Smooth muscle cell (in vitro differentiated cells): Measurements from ENCODE around the gene APOBEC4. TPM values are rescaled to one million over a fixed set of nuclear protein-coding genes. Genes with fewer than 3 reads are reported as not detected.

Experiments
- DNase-seq: peaks from one replicate; lab custom pipeline; 2025; ENCODE audit not compliant: unreplicated experiment; lab: John Stamatoyannopoulos, UW
- H2AFZ ChIP-seq: fragments of 200-600 bp; sonication (generic); 2 replicates; pipeline ENCODE4 v1.6.0; 2016; ENCODE audit warnings: antibody characterized with exemption, low read depth, mild to moderate bottlenecking
- H3F3A ChIP-seq: fragments of 200-600 bp; sonication (generic); 2 replicates; pipeline ENCODE4 v1.6.0; 2017; ENCODE audit warnings: antibody characterized with exemption, low read depth
- H3K27ac ChIP-seq: fragments of 200-600 bp; sonication (generic); 2 replicates; pipeline ENCODE4 v1.5.1; 2016; ENCODE audit warnings: low read depth, mild to moderate bottlenecking
- H3K27me3 ChIP-seq: fragments of 200-600 bp; sonication (generic); 2 replicates; pipeline ENCODE4 v1.6.1; 2016; ENCODE audit warnings: low read depth, mild to moderate bottlenecking
- H3K36me3 ChIP-seq: fragments of 200-600 bp; sonication (generic); 2 replicates; pipeline ENCODE4 v1.5.1; 2016; ENCODE audit warnings: low read depth
- H3K4me1 ChIP-seq: fragments of 200-600 bp; sonication (generic); 2 replicates; pipeline ENCODE4 v1.5.1; 2016; ENCODE audit warnings: low read depth
- H3K4me2 ChIP-seq: fragments of 200-600 bp; sonication (generic); 2 replicates; pipeline ENCODE4 v1.6.0; 2016; ENCODE audit warnings: mild to moderate bottlenecking
- H3K4me3 ChIP-seq: fragments of 200-600 bp; sonication (generic); 2 replicates; pipeline ENCODE4 v1.5.1; 2016; ENCODE audit warnings: mild to moderate bottlenecking
- H3K79me2 ChIP-seq: fragments of 200-600 bp; sonication (generic); 2 replicates; pipeline ENCODE4 v1.6.0; 2016; ENCODE audit warnings: low read depth, mild to moderate bottlenecking
- H3K9ac ChIP-seq: fragments of 200-600 bp; sonication (generic); 2 replicates; pipeline ENCODE4 v1.6.0; 2016; ENCODE audit warnings: low read depth
- H3K9me3 ChIP-seq: fragments of 200-600 bp; sonication (generic); replicated peaks from 2 replicates; pipeline ENCODE4 v1.5.1; 2016; ENCODE audit warnings: low read depth
- H4K20me1 ChIP-seq: fragments of 200-600 bp; sonication (generic); 2 replicates; pipeline ENCODE4 v1.6.0; 2016; ENCODE audit warnings: low read depth
- WGBS: methylation state at CpG from one replicate; pipeline ENCODE4 v1.1.7; 2016; ENCODE audit warnings: low lambda C conversion rate; 5-methylcytosine and 5-hydroxymethylcytosine counted together
- polyA plus RNA-seq: library from polyadenylated mRNA; unstranded; fragments of >200 nt; fragmentation: Nextera tagmentation; extraction: Ambion mirVana; gene quantifications from 2 replicates; pipeline ENCODE4 v1.2.1, GENCODE V29; 2016
- total RNA-seq: library from RNA; depleted of rRNA; stranded (reverse); fragments of >200 nt; gene quantifications from 2 replicates; pipeline ENCODE4 v1.2.3, GENCODE V29; 2014
- TF ChIP-seq, protein P1 (sequence below): fragments of 200-600 bp; sonication (generic); IDR thresholded peaks from 2 replicates; pipeline ENCODE4 v1.5.1; 2017; ENCODE audit warnings: borderline replicate concordance, mild to moderate bottlenecking, antibody characterized with exemption; ENCODE audit not compliant: insufficient read depth, poor library complexity, severe bottlenecking

Gene APOBEC4
- total and polyA plus RNA-seq, 2 experiments from 2014 or later: not detected

DNA sequence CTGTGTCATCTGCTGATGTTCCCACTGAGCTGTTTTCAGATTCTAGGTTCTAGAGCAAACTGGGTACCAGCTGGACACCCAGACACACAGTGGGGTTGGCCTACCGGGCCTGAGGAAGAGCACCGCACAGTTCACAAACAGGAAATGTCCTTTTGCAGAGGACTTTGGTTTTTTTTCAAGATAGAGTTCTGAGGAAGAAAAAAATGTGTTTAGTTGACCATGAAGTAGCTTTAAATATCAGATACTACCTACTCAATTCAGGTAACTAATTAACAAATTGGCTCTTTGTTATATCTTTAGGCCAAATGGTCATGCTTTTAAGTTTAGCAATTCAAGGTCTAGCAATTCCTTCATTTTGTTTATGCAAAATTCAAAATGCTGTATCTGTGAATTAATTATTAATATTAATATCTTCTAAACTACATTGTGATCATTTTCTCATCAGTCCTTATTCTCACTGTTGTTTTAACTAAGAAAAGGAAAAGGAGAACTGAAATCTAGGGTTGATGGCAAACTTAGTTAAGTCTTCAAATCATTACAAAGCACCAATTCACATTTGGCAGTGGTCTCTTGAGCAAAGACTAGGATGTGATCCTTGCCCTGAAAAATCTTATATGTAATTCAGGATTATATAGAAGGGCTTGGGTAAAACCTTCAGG is 45.7 kb downstream of the APOBEC4 start:
- DNase-seq: no peak
- Histone ChIP-seq H3K27me3 (no peaks in the 10 kb centered on the region), H2AFZ (no peak overlapping the region), H3F3A (no peaks in the 10 kb centered on the region), H3K36me3 (no peaks in the 10 kb centered on the region), H3K4me1 (no peaks in the 10 kb centered on the region), H3K79me2 (no peaks in the 10 kb centered on the region), H3K27ac (peak overlapping the region; percentile 27), H3K9me3 (no peaks in the 10 kb centered on the region), H3K4me3 (no peak overlapping the region), H3K9ac (peak overlapping the region; percentile 50), H3K4me2 (no peak overlapping the region), H4K20me1 (no peaks in the 10 kb centered on the region)
- WGBS: 97% methylated on average over 2 of the region's 2 CpGs
- TF ChIP-seq, protein P1, sequence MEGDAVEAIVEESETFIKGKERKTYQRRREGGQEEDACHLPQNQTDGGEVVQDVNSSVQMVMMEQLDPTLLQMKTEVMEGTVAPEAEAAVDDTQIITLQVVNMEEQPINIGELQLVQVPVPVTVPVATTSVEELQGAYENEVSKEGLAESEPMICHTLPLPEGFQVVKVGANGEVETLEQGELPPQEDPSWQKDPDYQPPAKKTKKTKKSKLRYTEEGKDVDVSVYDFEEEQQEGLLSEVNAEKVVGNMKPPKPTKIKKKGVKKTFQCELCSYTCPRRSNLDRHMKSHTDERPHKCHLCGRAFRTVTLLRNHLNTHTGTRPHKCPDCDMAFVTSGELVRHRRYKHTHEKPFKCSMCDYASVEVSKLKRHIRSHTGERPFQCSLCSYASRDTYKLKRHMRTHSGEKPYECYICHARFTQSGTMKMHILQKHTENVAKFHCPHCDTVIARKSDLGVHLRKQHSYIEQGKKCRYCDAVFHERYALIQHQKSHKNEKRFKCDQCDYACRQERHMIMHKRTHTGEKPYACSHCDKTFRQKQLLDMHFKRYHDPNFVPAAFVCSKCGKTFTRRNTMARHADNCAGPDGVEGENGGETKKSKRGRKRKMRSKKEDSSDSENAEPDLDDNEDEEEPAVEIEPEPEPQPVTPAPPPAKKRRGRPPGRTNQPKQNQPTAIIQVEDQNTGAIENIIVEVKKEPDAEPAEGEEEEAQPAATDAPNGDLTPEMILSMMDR: no peak

DNA sequence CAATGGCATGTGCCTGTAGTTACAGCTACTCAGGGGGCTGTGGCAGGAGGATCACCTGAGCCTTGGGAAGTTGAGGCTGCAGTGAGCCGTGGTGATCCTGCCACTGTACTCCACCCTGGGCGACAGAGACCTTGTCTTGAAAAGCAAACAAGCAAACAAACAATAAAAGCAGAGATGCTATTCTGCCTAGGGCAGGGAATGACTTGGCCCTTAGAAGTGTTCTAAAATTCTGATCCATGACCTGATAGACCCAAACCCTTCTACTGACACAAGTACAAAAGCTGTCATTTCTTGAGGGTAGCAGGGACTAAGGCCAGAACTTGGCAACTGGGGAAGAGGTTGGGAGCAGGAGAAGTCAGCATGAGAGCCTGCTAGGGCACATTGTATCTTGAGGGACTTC is 47.2 kb downstream of the APOBEC4 start:
- no peak overlapping the region for H3K4me2 ChIP-seq
- no peak for DNase-seq
- 98% methylated on average over 2 of the region's 2 CpGs for WGBS

DNA sequence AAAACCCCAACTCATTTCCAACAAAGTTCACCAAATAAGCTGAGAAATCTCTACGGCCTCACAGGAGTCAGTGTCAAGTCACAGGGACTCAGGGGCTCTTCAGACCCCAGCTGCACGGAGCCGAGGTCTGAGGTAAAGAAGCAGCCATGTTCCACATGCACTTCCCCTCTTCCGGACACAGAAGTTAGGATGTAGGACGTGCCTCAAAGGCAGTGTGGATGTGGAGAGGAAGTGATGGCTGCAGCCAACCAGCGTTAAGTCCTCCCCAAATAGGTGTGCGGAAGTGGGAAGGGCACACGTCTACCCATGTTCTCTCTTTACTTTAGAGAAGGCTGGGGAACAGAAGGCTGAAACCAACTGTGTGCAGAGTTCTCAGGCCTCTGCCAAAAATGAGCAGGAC is 48.3 kb downstream of the APOBEC4 start:
- Histone ChIP-seq H2AFZ (no peak overlapping the region), H3K36me3 (no peaks in the 10 kb centered on the region), H3K4me2 (no peak overlapping the region), H3K79me2 (no peaks in the 10 kb centered on the region), H3K4me3 (no peak overlapping the region), H3F3A (no peaks in the 10 kb centered on the region), H3K9ac (no peak overlapping the region), H3K27me3 (no peaks in the 10 kb centered on the region), H4K20me1 (no peaks in the 10 kb centered on the region), H3K9me3 (no peaks in the 10 kb centered on the region), H3K4me1 (no peaks in the 10 kb centered on the region), H3K27ac (no peak overlapping the region)
- TF ChIP-seq, protein P1: no peak
- WGBS: 92% methylated on average over 8 of the region's 8 CpGs
- DNase-seq: no peak

More for the DNA sequence above, 47.2 kb downstream of the APOBEC4 start:
- Histone ChIP-seq H3F3A (no peaks in the 10 kb centered on the region), H3K4me1 (no peaks in the 10 kb centered on the region), H3K27ac (no peak overlapping the region), H3K4me3 (no peak overlapping the region), H3K9ac (no peak overlapping the region), H3K36me3 (no peaks in the 10 kb centered on the region), H3K9me3 (no peaks in the 10 kb centered on the region), H3K79me2 (no peaks in the 10 kb centered on the region), H4K20me1 (no peaks in the 10 kb centered on the region), H2AFZ (no peak overlapping the region), H3K27me3 (no peaks in the 10 kb centered on the region)
- TF ChIP-seq, protein P1: no peak
